ENCODE data around the gene STN1.
"Not testable (repeated sequence)": the region's sequence is repeated elsewhere in the genome, so short reads cannot be mapped to it uniquely, and the experiment has no call there.

Gene STN1

GRCh38 chr10:103858360-103858759 lies 59.6 kb downstream of the STN1 start:
- no peak for DNase-seq

GRCh38 chr10:103856797-103857170 lies 61.2 kb downstream of the STN1 start:
- DNase-seq = no peak

- DNase-seq = no peak
These were observed 61.9 kb downstream of the STN1 start for GRCh38 chr10:103855852-103856796.

- peak in 1 of 2 experiments; percentile 46 for DNase-seq
These were observed 62.6 kb downstream of the STN1 start, which contains the start of gene SH3PXD2A for GRCh38 chr10:103855424-103855823. TSS of gene SH3PXD2A (minus strand) at chr10:103855576. CDS start at chr10:103855266, 310 bp downstream.

GRCh38 chr10:103854686-103855391 lies 63.1 kb downstream of the STN1 start:
- peak in 1 of 2 experiments; percentile 36 for DNase-seq

GRCh38 chr10:103854265-103854685 lies 63.7 kb downstream of the STN1 start:
- DNase-seq = no peak

- no peak for DNase-seq
These were observed 64.3 kb downstream of the STN1 start for GRCh38 chr10:103853428-103854264.

GRCh38 chr10:103852856-103853255 lies 65.1 kb downstream of the STN1 start:
- no peak for DNase-seq

GRCh38 chr10:103852189-103852711 lies 65.7 kb downstream of the STN1 start:
- DNase-seq = no peak

- DNase-seq = no peak
These were observed 66.7 kb downstream of the STN1 start for GRCh38 chr10:103851261-103851660.

- DNase-seq = no peak
These were observed 67.5 kb downstream of the STN1 start for GRCh38 chr10:103850572-103850895.

GRCh38 chr10:103849880-103850571 lies 68.0 kb downstream of the STN1 start:
- DNase-seq = no peak

- DNase-seq = no peak
These were observed 68.6 kb downstream of the STN1 start for GRCh38 chr10:103849212-103849877.

- DNase-seq = no peak
These were observed 70.0 kb downstream of the STN1 start for GRCh38 chr10:103847909-103848468.

GRCh38 chr10:103847346-103847745 lies 70.6 kb downstream of the STN1 start:
- no peak for DNase-seq

GRCh38 chr10:103845972-103846371 lies 72.0 kb downstream of the STN1 start:
- no peak for DNase-seq

- not testable (repeated sequence) for DNase-seq
These were observed 72.6 kb downstream of the STN1 start for GRCh38 chr10:103845346-103845745.

GRCh38 chr10:103843854-103844570 lies 74.0 kb downstream of the STN1 start:
- DNase-seq = no peak

- DNase-seq = no peak
These were observed 74.9 kb downstream of the STN1 start for GRCh38 chr10:103843045-103843444.

- DNase-seq = no peak
These were observed 75.4 kb downstream of the STN1 start for GRCh38 chr10:103842605-103843004.

GRCh38 chr10:103841519-103841918 lies 76.5 kb downstream of the STN1 start:
- no peak for DNase-seq
